ENCODE results near the gene RBP5.

The RBP5 gene

DNA sequence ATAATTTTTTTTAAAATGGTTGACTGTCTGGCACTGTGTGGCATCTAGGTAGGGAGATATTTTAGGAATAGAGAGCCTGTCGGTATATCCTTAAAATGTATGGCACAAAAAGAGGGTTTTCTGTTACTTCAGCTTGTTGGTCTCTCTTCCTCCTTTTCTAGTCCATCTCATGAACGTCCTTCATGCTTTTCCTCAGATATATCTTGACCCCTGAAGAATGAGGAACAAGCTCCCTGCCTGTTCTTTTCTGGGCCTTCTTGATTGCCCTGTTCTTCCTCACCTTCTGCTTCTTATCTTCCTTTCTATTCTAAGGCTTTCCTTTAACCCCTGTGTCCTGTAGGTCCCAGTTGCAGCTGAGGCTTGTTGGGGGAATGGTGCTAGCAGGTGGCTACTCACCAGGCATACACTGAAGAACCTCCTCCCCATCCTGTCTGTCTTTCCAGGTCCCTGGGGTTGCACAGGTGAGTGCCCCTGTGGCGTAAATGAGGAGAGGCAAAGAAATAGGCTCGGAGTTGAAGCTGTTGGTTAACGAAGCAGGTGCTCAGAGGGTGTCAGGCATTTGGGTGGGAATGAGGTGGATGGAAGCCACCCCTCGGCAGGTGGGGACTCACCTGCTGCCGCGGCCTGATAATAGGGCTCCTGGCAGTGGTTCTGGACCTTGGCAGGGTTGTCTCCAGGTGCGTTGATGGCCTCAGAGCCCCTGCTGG lies 29.2 kb downstream of the RBP5 start:
- DNase-seq = no peak

GRCh38 chr12:7096979-7097378 lies 31.7 kb downstream of the RBP5 start:
- DNase-seq = no peak

DNA sequence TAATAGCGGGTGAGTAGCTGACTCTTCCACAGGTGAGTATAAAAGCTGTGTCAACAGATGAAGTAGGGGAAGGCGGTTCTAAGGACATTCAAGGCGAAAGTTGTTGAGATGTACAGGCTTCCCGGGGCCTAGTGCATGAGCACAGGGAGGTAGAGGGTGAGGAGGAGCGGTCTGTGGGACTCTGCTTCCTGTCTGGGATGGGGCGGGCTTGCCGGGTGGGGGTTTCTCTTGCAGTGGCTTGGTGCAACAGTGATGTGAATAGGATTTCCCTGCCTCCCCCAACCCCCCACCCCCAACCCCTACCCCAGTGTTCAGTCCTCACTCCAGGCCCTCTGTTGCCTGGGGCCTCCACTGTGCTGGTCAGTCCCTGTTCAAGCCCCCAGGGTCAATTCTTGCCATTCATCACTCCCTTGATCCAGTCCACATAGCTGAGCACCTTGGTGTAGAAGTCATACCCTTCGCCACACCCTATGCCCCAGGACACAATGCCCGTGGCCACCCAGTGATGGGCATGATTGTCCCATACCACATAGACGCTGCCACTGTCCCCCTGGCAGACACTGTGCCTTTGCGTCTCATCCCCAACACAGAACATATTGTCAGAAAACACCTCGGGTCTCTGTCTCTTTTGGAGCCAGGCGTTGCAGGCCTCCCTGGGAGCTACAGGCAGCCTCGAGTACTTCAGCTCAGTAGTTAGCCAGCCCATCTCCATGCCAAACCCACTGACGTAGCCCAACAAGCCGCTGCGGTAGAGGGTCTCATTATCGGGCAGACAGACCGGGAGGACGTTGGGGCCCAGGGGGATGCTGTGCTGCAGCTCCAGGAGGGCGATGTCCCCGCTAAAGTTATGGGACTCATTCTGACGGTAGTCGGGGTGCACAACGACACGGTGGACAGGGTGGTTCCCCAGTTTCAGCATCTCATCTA lies 32.4 kb downstream of the RBP5 start:
- DNase-seq = no peak

- DNase-seq = no peak
Measured at GRCh38 chr12:7093892-7094291, 34.8 kb downstream of the RBP5 start.

DNA sequence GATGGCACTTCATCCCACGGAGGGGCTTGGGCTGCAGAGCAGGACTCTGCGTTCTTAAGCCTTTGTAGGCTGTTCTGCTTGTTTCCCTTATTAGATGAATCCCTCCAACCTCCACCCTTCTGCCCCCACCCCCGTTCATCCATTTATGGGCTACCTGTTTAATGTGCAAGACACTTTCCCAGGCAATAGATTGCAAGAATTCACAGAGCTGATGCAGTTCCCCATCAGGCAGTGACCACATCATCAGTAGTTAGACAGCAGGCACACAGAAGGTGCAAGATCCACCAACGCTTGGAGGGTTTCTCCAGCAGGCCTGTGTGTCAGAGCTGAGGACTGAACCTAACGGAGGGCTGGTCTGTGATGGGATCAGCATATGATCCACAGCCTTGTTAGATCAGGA lies 35.2 kb downstream of the RBP5 start:
- DNase-seq = no peak

DNA sequence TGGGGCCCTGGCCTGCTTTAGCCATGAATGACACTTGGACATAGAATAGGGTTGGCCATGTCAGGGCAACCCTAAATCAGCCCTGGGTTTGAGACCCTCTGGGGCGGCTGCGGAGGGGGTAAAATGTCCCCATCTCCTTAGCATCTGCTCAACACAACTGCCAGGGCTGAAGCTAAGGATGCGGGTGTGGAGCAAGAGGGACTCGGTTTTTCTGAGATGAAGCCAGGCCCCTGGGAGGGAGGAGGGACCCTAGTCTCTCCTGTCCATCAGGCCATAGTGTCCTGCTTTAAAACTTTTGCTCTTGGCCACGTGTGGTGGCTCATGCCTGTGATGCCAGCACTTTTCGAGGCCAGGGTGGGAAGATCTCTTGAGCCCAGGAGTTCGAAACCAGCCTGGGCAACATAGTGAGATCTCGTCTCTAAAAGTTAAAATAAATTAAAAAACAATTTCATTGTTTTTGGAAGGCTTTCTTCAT lies 35.7 kb downstream of the RBP5 start:
- no peak for DNase-seq

DNA sequence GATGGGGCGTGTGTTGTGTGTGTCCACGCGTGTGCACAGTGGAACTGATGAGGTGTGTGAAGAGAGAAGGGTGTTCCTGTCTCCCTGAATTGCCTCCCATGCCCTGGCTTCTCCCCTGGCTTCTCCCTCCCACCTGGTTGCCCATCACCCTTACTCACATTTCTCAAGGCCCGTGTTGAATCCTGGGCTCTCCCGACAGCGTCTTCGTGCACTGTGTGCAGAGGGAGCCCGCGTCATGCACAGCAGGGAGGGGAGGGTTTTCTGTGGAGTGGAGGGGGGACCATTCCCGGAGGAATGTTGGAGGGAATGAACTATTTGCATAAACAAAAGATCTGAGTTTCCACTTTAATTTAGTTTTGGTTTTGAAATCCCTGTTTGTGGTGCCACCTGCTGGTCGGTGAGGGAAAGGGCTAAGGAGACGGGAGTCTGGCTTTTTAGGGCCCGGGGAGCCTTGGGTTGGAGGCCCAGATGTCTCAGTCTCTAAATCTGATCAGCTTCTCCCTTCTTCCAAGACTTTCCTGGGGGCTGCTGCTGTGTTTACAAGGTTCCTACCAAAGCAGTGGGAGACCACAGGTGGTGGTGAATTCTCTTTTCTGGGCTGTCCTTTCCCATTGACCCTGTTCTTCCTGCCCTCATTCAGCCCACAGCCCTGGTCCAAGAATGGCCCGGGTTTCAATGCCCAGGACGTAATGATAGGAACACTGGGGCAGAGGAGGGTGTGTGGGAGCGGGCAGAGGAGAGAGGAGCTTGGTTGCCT lies 36.3 kb downstream of the RBP5 start, which contains the start of gene C1R:
Gene C1R (minus strand): TSS at position 217 of the 757 bp plus-strand sequence. CDS start 57 bp downstream, at position 160.
- peak; percentile 79 to 82 for DNase-seq

- DNase-seq = peak in 1 of 2 experiments; percentile 23
Measured at GRCh38 chr12:7091660-7092228, 36.9 kb downstream of the RBP5 start.

DNA sequence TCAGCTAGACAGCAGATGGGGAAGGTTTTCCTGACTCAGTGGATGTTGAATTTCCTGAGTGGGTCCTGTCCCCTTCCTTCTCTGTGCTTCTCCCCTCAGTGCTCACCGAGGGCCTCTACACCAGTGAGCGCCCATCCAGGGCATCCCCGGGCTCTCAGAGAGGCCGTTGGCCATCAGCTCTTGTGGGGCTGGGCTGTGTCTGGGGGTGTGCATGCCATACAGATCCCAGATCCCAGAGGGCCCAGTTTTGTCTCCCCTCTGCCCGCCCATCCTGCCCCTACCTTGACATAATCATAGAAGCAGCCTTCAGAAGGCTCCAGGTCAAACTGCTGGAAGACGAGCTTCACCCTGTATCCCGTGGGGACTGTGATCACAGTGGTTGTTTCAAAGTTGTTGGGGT lies 37.5 kb downstream of the RBP5 start:
- no peak for DNase-seq

- no peak for DNase-seq
Measured at GRCh38 chr12:7090222-7090998, 38.3 kb downstream of the RBP5 start.

GRCh38 chr12:7089196-7089871 lies 39.4 kb downstream of the RBP5 start:
- no peak for DNase-seq

DNA sequence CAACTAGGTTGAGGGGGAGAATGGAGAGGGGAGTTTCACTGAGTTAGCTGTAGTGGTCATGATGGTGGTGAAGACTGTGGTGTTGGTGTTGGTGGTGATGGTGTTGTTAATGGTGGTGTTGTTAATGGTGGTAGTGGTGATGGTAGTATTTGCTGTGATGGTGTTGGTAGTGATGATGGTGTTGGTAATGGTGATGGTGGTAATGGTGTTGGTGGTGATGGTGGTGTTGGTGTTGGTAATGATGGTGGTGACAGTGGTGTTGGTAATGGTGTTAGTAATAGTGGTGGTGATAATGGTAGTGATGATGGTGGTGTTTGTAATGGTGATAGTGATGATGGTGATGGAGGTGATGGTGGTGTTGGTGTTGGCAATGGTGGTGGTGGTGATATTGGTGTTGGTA lies 45.6 kb downstream of the RBP5 start:
- DNase-seq = no peak

GRCh38 chr12:7081037-7081436 lies 47.7 kb downstream of the RBP5 start:
- DNase-seq = no peak

DNA sequence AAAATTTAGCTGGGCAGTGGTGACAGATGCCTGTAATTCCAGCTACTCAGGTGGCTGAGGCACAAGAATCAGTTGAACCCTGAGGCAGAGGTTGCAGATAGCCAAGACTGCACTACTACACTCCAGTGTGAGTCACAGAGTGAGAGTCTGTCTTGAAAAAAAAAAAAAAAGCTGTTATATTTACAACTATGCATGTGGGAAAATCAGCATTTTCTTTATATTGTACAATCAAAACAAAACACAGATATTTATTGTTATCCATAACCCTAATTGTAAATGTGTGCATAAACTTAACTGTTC lies 48.9 kb downstream of the RBP5 start:
- no peak for DNase-seq

DNA sequence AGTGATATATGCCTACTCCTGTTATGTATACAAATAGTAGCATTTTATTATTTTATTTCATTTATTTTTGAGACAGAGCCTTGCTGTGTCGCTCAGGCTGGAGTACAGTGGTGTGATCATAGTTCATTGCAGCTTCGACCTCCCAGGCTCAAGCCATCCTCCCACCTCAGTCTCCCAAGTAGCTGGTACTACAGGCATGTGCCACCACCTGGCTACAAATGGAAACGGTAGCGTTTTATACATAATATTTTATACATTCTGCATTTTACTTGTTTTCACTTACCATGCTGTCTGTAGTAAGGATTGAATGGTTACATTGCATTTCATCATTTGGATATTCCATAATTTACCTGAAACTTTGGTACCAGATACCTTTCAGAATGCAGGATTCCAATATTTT lies 50.5 kb downstream of the RBP5 start:
- no peak for DNase-seq

DNA sequence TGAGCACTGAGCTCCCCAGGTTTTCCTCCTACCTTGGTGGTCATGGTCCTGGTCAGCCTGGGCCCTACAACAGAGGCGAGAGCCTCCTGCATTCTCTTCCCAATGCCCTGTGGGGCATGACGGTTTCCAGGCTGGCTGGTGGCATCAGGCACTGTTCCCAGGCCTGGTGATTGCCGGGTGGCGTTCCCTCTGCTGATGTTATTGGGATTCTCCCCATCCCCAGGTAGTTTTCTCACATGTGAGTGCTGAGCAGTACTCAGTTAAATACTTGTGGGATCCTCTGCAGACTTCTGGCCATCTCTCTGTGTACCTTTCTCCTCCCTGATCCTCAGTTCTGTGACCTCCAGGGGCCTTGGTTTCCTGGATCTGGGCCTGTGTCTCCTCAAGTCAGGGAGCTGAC lies 52.2 kb downstream of the RBP5 start:
- no peak for DNase-seq

- DNase-seq = no peak
Measured at GRCh38 chr12:7075939-7076338, 52.8 kb downstream of the RBP5 start.

- no peak for DNase-seq
Measured at GRCh38 chr12:7075518-7075917, 53.2 kb downstream of the RBP5 start.

- DNase-seq = no peak
Measured at GRCh38 chr12:7073946-7074345, 54.7 kb downstream of the RBP5 start.
